ENCODE data around the gene SPIRE1.

SPIRE1 gene

GRCh38 chr18:12657684-12658425 is at the start of gene SPIRE1:
Gene SPIRE1, minus strand, starts transcription at chr18:12658107. Its CDS starts 241 bp downstream, at chr18:12657866.
- TF ChIP-seq, protein P1, sequence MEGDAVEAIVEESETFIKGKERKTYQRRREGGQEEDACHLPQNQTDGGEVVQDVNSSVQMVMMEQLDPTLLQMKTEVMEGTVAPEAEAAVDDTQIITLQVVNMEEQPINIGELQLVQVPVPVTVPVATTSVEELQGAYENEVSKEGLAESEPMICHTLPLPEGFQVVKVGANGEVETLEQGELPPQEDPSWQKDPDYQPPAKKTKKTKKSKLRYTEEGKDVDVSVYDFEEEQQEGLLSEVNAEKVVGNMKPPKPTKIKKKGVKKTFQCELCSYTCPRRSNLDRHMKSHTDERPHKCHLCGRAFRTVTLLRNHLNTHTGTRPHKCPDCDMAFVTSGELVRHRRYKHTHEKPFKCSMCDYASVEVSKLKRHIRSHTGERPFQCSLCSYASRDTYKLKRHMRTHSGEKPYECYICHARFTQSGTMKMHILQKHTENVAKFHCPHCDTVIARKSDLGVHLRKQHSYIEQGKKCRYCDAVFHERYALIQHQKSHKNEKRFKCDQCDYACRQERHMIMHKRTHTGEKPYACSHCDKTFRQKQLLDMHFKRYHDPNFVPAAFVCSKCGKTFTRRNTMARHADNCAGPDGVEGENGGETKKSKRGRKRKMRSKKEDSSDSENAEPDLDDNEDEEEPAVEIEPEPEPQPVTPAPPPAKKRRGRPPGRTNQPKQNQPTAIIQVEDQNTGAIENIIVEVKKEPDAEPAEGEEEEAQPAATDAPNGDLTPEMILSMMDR (conservative IDR thresholded peaks at IDR 0.05) = 0 out of 2 replicates have a peak, but pooled peaks have one; percentile 13
- no peak for TF ChIP-seq ZFX (IDR thresholded peaks at IDR 0.05)
- peak within 1 kb of the TSS; percentile 79 for H3K27ac ChIP-seq

- H3K27ac ChIP-seq = peak overlapping the region; percentile 97
- TF ChIP-seq, protein P1 (conservative IDR thresholded peaks at IDR 0.05) = no peak
- no peak for TF ChIP-seq ZFX (IDR thresholded peaks at IDR 0.05)
Observed at GRCh38 chr18:12703664-12704063, 45.8 kb upstream of the SPIRE1 start.

- TF ChIP-seq, protein P1 (conservative IDR thresholded peaks at IDR 0.05) = no peak
- no peak for TF ChIP-seq ZFX (IDR thresholded peaks at IDR 0.05)
Observed at GRCh38 chr18:12703096-12703567, 45.2 kb upstream of the SPIRE1 start.

GRCh38 chr18:12702221-12703095 is 44.6 kb upstream of the SPIRE1 start, which contains the start of the genes CEP76 and PSMG2:
Gene CEP76, minus strand, starts transcription at chr18:12702723. Its CDS starts 175 bp downstream, at chr18:12702548.
Gene PSMG2, plus strand, starts transcription at chr18:12703042. Its CDS starts 66 bp downstream, at chr18:12703108.
- H3K27ac ChIP-seq = peak within 1 kb of the TSS; percentile 97
- TF ChIP-seq, protein P1 (conservative IDR thresholded peaks at IDR 0.05) = no peak
- TF ChIP-seq ZFX (IDR thresholded peaks at IDR 0.05) = peak; percentile 84

More at GRCh38 chr18:12703096-12703567, 45.2 kb upstream of the SPIRE1 start:
- peak overlapping the region; percentile 97 for H3K27ac ChIP-seq

DNA sequence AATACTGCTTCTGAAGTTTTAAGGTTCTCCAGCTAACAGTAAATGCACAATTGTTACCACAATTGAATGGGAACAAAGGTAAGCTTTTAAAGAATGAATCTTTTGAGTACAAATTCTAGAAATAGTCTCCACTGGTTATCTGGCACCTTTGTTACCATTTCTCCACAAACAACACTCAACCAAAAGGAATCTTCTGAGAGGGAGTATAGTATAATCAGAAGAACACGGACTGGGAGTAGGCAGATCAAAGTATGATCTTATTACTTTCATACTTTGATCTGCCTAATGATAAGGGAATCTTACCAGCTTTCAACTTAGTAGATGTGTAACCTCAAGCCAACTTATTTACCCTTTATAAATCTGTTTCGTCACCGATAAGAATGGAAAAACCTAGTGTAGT is 43.3 kb upstream of the SPIRE1 start:
- H3K27ac ChIP-seq = no peak overlapping the region; the same call in 1 of the 2 replicates
- TF ChIP-seq, protein P1 (conservative IDR thresholded peaks at IDR 0.05) = no peak
- no peak for TF ChIP-seq ZFX (IDR thresholded peaks at IDR 0.05)

GRCh38 chr18:12699747-12700146 is 41.8 kb upstream of the SPIRE1 start:
- TF ChIP-seq ZFX (IDR thresholded peaks at IDR 0.05) = no peak
- TF ChIP-seq, protein P1 (conservative IDR thresholded peaks at IDR 0.05) = no peak
- H3K27ac ChIP-seq = no peak overlapping the region

All from C4-2B (cell line).